ENCODE data around the gene RCOR1.

GRCh38 chr14:102696332-102696731, 103.9 kb downstream of the RCOR1 start:
- TF ChIP-seq CTCF (conservative IDR thresholded peaks at IDR 0.05 in 1 of 2, IDR thresholded peaks at IDR 0.05 in 1 of 2; ENCODE audit: extremely low read depth in 1 of 2, insufficient read depth in 1 of 2, low read depth in 1 of 2, low read length in 2 of 2) (no peak), EZH2 (IDR thresholded peaks at IDR 0.05; ENCODE audit: borderline replicate concordance, low read length) (no peak)
